HG03025 (cell line): ENCODE results near the gene CCN5.
"Not testable (repeated sequence)": the region's sequence is repeated elsewhere in the genome, so short reads cannot be mapped to it uniquely, and the experiment has no call there.

ENCODE experiments used
- ATAC-seq: cut with Tn5 transposase; IDR thresholded peaks from one replicate; pipeline ENCODE4 v1.9.1; 2021; ENCODE audit warnings: mild to moderate bottlenecking, moderate library complexity; ENCODE audit not compliant: unreplicated experiment, low FRiP score

The CCN5 gene

DNA sequence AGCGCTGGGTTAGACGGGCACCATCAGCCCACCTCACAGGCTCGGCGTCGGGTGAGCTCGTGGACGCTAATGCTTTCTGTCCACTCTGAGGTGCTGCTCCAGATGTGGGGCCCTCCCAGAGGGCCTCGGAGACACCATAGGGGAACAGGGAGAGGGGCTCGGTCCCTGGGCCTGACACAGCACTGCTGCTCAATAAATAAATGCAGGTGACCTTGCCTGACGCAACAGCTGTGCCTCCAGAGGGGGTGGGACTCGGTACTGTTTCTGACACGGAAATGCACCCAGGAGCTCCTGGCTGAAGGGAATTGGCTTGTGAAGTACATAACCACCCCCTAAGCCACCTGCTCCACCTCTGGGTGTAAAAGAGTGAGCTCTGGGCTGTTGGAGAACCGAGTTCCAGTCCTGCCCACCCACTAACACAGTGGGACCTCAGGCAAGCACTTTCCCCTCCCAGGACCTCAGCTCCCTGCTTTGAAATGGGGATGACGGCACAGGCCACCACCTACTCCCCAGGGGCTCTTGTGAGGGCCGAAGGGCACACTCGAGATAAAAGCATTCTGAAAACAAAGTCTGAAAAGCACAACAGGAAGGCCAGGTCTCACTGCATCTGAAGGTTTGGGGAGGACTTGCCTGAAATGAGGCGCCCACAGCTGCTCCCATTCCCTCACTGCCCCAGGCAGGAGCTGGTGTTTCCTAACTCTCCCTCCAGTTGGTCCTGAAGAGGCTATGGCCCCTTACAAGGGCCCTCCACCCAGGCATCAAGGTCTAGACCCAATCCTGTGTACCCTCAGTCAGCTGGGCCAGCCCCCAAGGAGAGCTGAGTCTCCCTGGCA, 37.1 kb downstream of the CCN5 start:
- no peak for ATAC-seq

GRCh38 chr20:44754554-44754953, 39.4 kb downstream of the CCN5 start:
- ATAC-seq, result no peak

DNA sequence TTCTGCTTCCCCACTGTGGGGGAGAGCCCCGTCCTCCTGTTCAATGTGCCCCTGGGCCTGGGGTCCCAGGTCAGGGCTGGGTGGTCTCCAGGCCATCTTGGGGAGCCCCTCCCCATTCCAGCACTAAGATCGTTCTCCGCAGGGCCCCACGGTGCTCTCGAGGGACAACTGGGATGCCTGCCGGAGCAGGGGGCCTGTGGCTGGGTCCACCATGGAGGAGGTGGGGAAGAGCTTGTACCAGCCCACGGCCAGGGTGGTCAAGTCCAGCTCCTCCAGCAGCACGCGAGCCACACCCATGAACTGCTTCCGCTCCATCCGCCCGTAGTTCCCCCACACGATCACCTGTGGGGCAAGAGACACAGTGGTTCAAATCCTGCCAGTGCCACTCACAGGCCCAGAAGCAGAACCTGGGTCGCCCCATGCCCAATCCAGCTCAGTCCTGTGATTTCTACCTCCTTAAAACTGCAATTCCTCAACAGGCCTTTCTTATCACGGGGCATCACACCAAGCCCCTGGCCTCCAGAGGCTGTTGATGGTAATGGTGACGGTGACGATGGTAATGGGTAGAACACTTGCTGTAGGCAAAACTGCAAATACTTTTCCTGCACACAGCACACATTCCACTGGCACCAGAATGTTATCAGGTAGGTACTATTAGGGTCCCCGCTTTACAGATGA, 41.0 kb downstream of the CCN5 start:
- ATAC-seq, result no peak

DNA sequence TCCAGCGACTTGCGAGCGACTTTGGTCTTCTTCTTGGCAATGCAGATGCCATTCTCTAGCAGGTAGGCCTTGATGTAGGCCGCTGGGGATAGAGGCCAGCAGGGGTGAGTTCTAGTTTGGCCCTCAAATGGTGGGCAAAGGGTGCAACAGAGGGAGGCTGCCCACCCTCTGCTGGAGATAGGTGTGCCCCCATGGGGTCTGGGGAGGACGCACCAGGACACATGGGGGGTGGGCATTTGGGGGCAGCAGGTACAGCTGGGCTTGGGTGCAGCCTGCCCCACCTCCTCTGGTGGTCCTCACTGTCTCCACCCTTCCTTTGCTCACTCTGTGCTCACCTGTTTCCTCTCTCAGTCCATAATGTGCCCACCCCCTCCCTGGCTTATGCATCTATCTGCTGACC, 41.8 kb downstream of the CCN5 start:
- ATAC-seq, result no peak

- ATAC-seq, result no peak
Measured at GRCh38 chr20:44758247-44759101, 43.3 kb downstream of the CCN5 start.

GRCh38 chr20:44759595-44759994, 44.4 kb downstream of the CCN5 start:
- no peak for ATAC-seq

- ATAC-seq, result no peak
Measured at GRCh38 chr20:44761423-44761822, 46.3 kb downstream of the CCN5 start.

DNA sequence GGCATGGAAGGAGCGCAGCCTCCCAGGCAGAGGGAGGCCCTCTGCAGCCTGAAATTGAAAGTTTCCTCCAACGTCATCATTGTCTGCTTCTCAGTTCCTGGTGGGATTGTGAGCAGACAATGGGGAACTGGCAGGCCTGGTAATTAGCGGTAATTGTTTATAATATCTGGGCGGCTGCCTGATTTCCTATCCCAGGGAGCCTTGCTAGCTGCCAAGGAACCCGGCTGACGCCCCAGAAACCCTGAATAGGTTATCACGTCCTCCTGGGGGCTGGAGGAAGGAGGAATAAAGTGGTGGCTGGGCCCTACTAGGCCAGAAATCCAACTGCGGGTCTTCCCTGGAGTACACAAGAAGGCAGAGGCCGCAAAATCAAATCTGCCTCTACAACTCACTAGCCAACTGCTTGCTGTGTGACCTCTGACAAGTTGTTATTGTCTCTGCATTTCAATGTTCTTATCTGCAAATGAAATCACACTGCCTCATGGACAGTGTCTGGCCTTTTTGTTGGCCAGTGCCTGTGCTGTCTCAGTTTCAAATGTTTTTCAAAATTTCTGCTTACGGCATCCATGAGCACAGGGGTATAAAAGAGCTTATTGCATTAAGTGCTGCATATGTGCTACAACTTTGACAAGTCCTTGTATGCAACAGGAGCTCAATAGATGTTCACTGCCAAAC, 47.4 kb downstream of the CCN5 start:
- no peak for ATAC-seq

GRCh38 chr20:44763798-44764197, 48.6 kb downstream of the CCN5 start:
- not testable (repeated sequence) for ATAC-seq

- ATAC-seq, result no peak
Measured at GRCh38 chr20:44765091-44765490, 49.9 kb downstream of the CCN5 start.

- no peak for ATAC-seq
Measured at GRCh38 chr20:44765701-44766347, 50.7 kb downstream of the CCN5 start.

DNA sequence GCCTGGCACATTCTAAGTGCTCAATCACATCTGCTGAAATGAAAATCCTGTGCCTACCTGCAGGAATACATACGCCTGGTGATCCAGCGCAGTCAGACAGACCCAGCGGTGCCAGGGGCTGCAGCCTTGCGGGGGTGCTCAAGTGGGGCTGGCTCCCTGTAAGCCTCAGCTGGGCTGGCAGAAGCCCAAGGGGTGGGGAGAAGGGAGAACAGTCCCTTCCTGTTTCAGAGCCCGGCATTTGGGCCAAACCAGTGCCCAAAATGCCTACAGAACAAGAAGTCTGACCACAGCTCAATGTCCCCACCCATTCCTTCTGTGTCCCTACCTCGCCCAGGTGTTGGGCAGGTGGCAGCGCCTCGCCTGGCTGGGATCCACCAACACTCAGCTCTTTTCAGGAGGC, 53.1 kb downstream of the CCN5 start:
- ATAC-seq, result no peak

DNA sequence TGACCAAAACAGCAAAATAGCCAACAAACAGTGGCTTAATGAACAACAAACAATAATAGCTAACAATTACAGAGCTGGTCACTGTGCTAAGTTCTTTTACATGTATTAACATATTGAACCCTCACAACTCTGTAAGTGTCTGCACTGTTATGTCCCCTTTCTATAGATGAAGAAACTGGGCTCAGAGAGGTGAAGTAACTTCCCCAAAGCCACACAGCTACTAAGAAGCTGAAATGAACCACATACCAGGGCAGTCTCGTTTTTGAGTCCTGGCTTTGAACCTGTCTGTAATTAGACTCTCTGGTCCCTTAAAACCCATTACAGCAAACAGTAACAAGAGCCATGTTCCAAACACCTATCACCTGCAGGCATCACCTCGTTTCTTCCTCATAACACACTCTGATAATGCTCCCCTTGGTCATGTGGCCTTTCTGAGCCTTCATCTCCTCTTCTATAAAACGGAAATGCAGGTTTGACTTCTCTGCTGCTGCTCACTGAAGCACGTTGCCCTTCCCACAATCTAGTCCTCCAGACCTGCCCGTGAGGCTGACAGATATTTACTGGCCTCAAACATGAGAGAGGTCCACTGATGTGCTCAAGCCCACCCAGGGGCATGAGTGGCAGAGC, 53.8 kb downstream of the CCN5 start:
- no peak for ATAC-seq

- ATAC-seq, result no peak
Measured at GRCh38 chr20:44769481-44769863, 54.3 kb downstream of the CCN5 start.

DNA sequence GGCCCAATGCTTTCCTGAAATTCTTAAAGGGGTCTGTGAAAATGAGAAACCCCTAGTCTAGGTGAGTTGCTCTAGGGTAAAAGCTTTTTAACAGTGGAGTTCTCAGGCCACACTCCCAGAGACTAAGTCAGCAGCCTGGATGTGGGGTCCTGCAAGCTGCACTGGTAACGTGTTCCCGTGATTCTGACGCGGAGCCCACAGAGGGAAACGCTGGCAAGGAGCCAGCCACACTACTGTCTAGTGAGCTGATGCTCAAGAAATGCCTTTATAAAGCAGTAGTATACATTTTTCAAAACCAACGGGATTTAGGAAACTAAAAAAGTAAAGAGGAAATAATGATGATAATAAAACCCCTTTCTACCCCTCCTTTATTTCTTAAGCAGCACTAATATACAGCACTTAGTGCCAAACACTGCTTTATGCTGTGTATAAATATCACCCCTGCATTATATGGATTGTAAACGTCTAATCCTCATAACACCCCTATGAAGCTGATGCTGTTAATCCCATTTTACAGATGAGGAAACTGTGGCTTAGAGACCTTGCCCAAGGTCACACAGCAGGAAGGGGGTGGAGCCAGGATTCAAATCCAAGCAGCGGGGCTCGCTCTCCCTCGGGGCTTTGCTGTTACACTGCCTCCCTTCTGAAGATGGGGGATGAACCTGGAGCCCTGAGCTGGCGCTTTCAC, 55.5 kb downstream of the CCN5 start:
- no peak for ATAC-seq

- no peak for ATAC-seq
Measured at GRCh38 chr20:44771172-44771535, 56.0 kb downstream of the CCN5 start.

DNA sequence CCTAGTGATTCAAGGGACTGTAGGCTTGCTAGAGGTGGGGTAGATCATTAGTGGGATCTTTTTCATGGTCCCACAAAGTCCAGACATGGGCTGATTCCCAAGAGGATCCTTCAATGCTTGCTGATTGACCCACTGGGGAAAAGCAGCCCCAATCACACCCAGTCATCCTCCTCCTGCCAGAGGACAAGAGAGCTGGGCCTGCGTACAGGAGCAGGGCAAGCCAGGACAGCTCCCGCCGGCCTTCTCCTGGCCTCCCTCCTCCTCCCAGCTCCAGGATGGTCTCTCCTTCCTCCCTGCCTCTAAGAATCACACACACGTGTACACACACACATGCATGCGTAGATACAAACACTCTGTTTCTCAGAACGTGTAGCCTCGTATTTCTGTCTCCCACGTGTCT, 57.5 kb downstream of the CCN5 start:
- ATAC-seq, result no peak

- ATAC-seq, result no peak
Measured at GRCh38 chr20:44773070-44773829, 58.1 kb downstream of the CCN5 start.
